ENCODE measurements around the gene KCNMA1. TPM values are rescaled to one million over a fixed set of nuclear protein-coding genes. Genes with fewer than 3 reads are reported as not detected.

KCNMA1 gene
- polyA plus RNA-seq, 1 of the 3 experiments (the other 2 are of a cell fraction): 107 TPM

DNA sequence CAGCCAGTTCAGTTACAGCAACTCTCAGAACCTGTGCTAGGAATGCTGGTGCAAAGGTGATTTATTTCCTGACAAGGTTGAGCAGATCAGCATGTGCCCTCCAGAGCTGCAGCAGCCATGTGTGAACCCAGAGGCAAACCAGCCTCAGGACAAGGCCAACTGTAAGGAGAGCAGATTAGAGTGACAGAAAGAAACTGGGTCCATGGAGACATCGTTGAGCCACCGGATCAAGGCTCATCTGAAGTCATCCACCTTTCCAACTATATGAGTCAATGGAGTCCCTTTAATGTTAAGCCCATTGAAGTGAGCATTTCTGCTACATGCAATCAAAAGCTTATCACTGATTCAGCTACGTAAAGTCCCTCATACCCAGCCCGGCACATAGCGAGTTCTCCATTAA lies 26.4 kb downstream of the KCNMA1 start:
- Histone ChIP-seq H3K4me1 (ENCODE audit: control insufficient read depth in 1 of 2, insufficient read depth in 2 of 2, low read depth in 1 of 2, low read length in 1 of 2) (peaks cover 0 to 7% of the 10 kb centered on the region in 2 experiments; a peak in 2 of 4 replicates), H3K4me2 (no peak overlapping the region), H3K9me2 (no peaks in the 10 kb centered on the region), H3F3A (replicated peaks; ENCODE audit: insufficient read depth) (no peaks in the 10 kb centered on the region), H3K4me3 (ENCODE audit: low read depth in 2 of 2, low read length in 1 of 2) (no peak overlapping the region), H3K27ac (ENCODE audit: low read depth in 2 of 2, low read length in 1 of 2) (no peak overlapping the region), H3K9ac (no peak overlapping the region), H3K79me2 (ENCODE audit: insufficient read depth) (peaks cover 14% of the 10 kb centered on the region; the same call in 1 of the 2 replicates), H4K20me1 (ENCODE audit: insufficient read depth) (no peaks in the 10 kb centered on the region; the same call in 1 of the 2 replicates), H2AFZ (ENCODE audit: low read depth) (no peak overlapping the region), H3K36me3 (replicated peaks in 1 of 2; ENCODE audit: control insufficient read depth in 1 of 2, insufficient read depth in 2 of 2, low read length in 1 of 2) (no peaks in the 10 kb centered on the region), H3K27me3 (ENCODE audit: insufficient read depth) (no peaks in the 10 kb centered on the region), H3K9me3 (no peaks in the 10 kb centered on the region)
- WGBS (ENCODE audit: low lambda C conversion rate): 100% methylated on average over 5 of the region's 5 CpGs
- DNase-seq: no peak
- ChIA-PET POLR2A (no interaction called here), CTCF (interaction anchor here (0.7 kb wide), 1 partner anchor 145 kb away, joined by 5 read pairs; no protein-coding TSS in a partner anchor)
- TF ChIP-seq SIN3A (IDR thresholded peaks at IDR 0.05; ENCODE audit: borderline replicate concordance, low read depth, low read length) (no peak), JUND (IDR thresholded peaks at IDR 0.05) (no peak), TCF12 (IDR thresholded peaks at IDR 0.05) (no peak), FOXJ3 (CRISPR knock-in tag; IDR thresholded peaks at IDR 0.05) (no peak), YY1 (IDR thresholded peaks at IDR 0.05; ENCODE audit: low read depth) (no peak), RXRA (IDR thresholded peaks at IDR 0.05; ENCODE audit: borderline replicate concordance, low read depth) (no peak), MEF2A (IDR thresholded peaks at IDR 0.05; ENCODE audit: borderline replicate concordance, low read depth) (no peak), ELF1 (IDR thresholded peaks at IDR 0.05) (no peak), MXI1 (IDR thresholded peaks at IDR 0.05; ENCODE audit: low read depth, low read length) (no peak), RFX5 (IDR thresholded peaks at IDR 0.05; ENCODE audit: low read length) (no peak), EP300 (IDR thresholded peaks at IDR 0.05; ENCODE audit: borderline replicate concordance in 1 of 2, low read depth in 1 of 2, low read length in 1 of 2) (no peak), RAD21 (IDR thresholded peaks at IDR 0.05; ENCODE audit: low read length) (no peak), GATA2 (CRISPR knock-in tag; IDR thresholded peaks at IDR 0.05) (no peak)
- TF ChIP-seq, protein P1, sequence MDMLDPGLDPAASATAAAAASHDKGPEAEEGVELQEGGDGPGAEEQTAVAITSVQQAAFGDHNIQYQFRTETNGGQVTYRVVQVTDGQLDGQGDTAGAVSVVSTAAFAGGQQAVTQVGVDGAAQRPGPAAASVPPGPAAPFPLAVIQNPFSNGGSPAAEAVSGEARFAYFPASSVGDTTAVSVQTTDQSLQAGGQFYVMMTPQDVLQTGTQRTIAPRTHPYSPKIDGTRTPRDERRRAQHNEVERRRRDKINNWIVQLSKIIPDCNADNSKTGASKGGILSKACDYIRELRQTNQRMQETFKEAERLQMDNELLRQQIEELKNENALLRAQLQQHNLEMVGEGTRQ (IDR thresholded peaks at IDR 0.05; ENCODE audit: borderline replicate concordance, low read depth, low read length): no peak
- TF ChIP-seq, protein P2, sequence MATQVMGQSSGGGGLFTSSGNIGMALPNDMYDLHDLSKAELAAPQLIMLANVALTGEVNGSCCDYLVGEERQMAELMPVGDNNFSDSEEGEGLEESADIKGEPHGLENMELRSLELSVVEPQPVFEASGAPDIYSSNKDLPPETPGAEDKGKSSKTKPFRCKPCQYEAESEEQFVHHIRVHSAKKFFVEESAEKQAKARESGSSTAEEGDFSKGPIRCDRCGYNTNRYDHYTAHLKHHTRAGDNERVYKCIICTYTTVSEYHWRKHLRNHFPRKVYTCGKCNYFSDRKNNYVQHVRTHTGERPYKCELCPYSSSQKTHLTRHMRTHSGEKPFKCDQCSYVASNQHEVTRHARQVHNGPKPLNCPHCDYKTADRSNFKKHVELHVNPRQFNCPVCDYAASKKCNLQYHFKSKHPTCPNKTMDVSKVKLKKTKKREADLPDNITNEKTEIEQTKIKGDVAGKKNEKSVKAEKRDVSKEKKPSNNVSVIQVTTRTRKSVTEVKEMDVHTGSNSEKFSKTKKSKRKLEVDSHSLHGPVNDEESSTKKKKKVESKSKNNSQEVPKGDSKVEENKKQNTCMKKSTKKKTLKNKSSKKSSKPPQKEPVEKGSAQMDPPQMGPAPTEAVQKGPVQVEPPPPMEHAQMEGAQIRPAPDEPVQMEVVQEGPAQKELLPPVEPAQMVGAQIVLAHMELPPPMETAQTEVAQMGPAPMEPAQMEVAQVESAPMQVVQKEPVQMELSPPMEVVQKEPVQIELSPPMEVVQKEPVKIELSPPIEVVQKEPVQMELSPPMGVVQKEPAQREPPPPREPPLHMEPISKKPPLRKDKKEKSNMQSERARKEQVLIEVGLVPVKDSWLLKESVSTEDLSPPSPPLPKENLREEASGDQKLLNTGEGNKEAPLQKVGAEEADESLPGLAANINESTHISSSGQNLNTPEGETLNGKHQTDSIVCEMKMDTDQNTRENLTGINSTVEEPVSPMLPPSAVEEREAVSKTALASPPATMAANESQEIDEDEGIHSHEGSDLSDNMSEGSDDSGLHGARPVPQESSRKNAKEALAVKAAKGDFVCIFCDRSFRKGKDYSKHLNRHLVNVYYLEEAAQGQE (IDR thresholded peaks at IDR 0.05; ENCODE audit: low read depth, low read length): no peak
- TF ChIP-seq, protein P3, sequence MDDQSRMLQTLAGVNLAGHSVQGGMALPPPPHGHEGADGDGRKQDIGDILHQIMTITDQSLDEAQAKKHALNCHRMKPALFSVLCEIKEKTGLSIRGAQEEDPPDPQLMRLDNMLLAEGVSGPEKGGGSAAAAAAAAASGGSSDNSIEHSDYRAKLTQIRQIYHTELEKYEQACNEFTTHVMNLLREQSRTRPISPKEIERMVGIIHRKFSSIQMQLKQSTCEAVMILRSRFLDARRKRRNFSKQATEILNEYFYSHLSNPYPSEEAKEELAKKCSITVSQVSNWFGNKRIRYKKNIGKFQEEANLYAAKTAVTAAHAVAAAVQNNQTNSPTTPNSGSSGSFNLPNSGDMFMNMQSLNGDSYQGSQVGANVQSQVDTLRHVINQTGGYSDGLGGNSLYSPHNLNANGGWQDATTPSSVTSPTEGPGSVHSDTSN (IDR thresholded peaks at IDR 0.05): no peak

Data from SK-N-SH (cell line).